Fibroblast of lung (primary cell): ENCODE measurements around the gene ZNF771. TPM values are rescaled to one million over a fixed set of nuclear protein-coding genes. Genes with fewer than 3 reads are reported as not detected.

Experiments
- DNase-seq, 2 donors: peaks; one replicate each; pipeline versions ENCODE4 v3.0.0 to v3.0.0-alpha.2; 2010; ENCODE audit warnings: low read depth in 2 of 2
- H2AFZ ChIP-seq: 2 replicates; pipeline ENCODE4 v1.5.1; 2012; ENCODE audit warnings: low read length, control low read depth, inconsistent platforms
- H3K27ac ChIP-seq: 2 replicates; pipeline ENCODE4 v1.5.1; 2011; ENCODE audit warnings: low read length, control low read depth; ENCODE audit not compliant: insufficient read depth
- H3K27me3 ChIP-seq: 2 replicates; pipeline ENCODE4 v1.5.1; 2011; ENCODE audit warnings: mild to moderate bottlenecking, low read length; ENCODE audit not compliant: control insufficient read depth, insufficient read depth
- H3K36me3 ChIP-seq: 2 replicates; pipeline ENCODE4 v1.5.1; 2011; ENCODE audit warnings: low read length; ENCODE audit not compliant: control insufficient read depth, insufficient read depth
- H3K4me1 ChIP-seq: 2 replicates; pipeline ENCODE4 v1.5.1; 2011; ENCODE audit warnings: low read length; ENCODE audit not compliant: control insufficient read depth, insufficient read depth; ENCODE audit errors: extremely low read depth
- H3K4me2 ChIP-seq: 2 replicates; pipeline ENCODE4 v1.5.1; 2011; ENCODE audit warnings: low read length, control low read depth; ENCODE audit not compliant: insufficient read depth; ENCODE audit errors: extremely low read depth
- H3K4me3 ChIP-seq, 4 experiments: fragments of 200-600 bp in 1 of 4; sonication (generic) in 1 of 4; replicated peaks in 1 of 4; 2 replicates each; pipeline ENCODE4 v1.5.1; 2011 to 2016; ENCODE audit warnings: low read length in 4 of 4, low read depth in 3 of 4, mild to moderate bottlenecking in 3 of 4, control low read depth in 2 of 4, inconsistent platforms in 1 of 4, mixed read lengths in 1 of 4; ENCODE audit not compliant: insufficient read depth in 1 of 4; ENCODE audit errors: control extremely low read depth in 1 of 4
- H3K79me2 ChIP-seq: 2 replicates; pipeline ENCODE4 v1.5.1; 2012; ENCODE audit warnings: mild to moderate bottlenecking, low read length, inconsistent platforms; ENCODE audit not compliant: control insufficient read depth, insufficient read depth
- H3K9ac ChIP-seq: 2 replicates; pipeline ENCODE4 v1.5.1; 2011; ENCODE audit warnings: mild to moderate bottlenecking, low read length, control low read depth; ENCODE audit not compliant: insufficient read depth
- H3K9me3 ChIP-seq: 2 replicates; pipeline ENCODE4 v1.5.1; 2012; ENCODE audit warnings: low read depth, low read length; ENCODE audit not compliant: control insufficient read depth, insufficient read depth
- H4K20me1 ChIP-seq: 2 replicates; pipeline ENCODE4 v1.5.1; 2011; ENCODE audit warnings: low read length; ENCODE audit not compliant: control insufficient read depth, insufficient read depth; ENCODE audit errors: extremely low read depth
- EZH2 ChIP-seq: IDR thresholded peaks from 2 replicates; pipeline ENCODE4 v1.5.1; 2012; ENCODE audit warnings: low read length, control low read depth, mild to moderate bottlenecking; ENCODE audit errors: missing control alignments
- polyA plus RNA-seq, 2 donors: library from polyadenylated mRNA; depleted of rRNA in 1 of 2; stranded (reverse) in 1 of 2; unstranded in 1 of 2; fragments of >200 nt; gene quantifications; 2 replicates each; pipeline ENCODE4 v1.2.1, GENCODE V29; 2011 to 2012; ENCODE audit warnings: missing spikeins in 1 of 2
- total RNA-seq: library from RNA; depleted of rRNA; stranded (reverse); fragments of >200 nt; gene quantifications from 2 replicates; pipeline ENCODE4 v1.2.1, GENCODE V29; 2014
- TF ChIP-seq, protein P1 (sequence below), 2 donors: IDR thresholded peaks in 1 of 2; conservative IDR thresholded peaks in 1 of 2; 1 replicate in 1 of 2; 2 replicates in 1 of 2; pipeline ENCODE4 v1.5.1; 2011 to 2012; ENCODE audit warnings: low read length in 2 of 2, control low read depth in 1 of 2, inconsistent platforms in 1 of 2, low read depth in 1 of 2, mild to moderate bottlenecking in 1 of 2

The ZNF771 gene
- total and polyA plus RNA-seq, 2 donors (not counting 1 experiment from before 2014, with no cell fraction given): 3.1 to 8.4 TPM

DNA sequence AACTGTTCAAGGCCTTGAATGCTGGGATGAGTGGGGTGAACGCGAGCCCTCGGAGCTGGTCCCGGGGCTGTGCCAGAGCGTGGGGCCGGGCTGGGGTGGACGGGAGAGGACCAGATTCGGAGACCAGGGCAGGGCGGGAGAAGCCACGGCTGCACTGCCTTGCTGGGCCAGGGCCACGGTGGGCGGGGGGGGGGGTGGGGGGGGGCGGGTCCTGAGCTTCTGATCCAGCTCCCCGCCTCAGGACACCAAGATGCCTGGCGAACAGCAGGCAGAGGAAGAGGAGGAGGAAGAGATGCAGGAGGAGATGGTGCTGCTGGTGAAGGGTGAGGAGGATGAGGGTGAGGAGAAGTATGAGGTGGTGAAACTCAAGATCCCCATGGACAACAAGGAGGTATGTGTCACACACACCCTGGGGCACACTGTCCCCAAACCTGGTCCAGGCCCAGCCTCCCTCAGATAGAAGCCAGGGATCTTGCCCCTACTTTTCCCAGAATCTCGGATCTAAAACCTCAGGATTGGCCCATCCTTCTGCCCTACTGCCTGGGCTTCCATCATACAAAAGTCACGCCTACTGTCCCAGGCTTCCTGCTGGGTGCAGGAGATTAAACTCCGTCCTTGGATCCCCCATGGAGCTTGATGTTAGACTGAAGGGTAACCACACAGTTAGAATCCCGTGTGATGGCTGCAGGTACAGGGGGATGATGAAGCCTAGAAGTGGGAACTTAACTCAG lies 563 bp downstream of the ZNF771 start:
- TF ChIP-seq, protein P1, sequence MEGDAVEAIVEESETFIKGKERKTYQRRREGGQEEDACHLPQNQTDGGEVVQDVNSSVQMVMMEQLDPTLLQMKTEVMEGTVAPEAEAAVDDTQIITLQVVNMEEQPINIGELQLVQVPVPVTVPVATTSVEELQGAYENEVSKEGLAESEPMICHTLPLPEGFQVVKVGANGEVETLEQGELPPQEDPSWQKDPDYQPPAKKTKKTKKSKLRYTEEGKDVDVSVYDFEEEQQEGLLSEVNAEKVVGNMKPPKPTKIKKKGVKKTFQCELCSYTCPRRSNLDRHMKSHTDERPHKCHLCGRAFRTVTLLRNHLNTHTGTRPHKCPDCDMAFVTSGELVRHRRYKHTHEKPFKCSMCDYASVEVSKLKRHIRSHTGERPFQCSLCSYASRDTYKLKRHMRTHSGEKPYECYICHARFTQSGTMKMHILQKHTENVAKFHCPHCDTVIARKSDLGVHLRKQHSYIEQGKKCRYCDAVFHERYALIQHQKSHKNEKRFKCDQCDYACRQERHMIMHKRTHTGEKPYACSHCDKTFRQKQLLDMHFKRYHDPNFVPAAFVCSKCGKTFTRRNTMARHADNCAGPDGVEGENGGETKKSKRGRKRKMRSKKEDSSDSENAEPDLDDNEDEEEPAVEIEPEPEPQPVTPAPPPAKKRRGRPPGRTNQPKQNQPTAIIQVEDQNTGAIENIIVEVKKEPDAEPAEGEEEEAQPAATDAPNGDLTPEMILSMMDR (conservative IDR thresholded peaks at IDR 0.05 in 1 of 2, IDR thresholded peaks at IDR 0.05 in 1 of 2; ENCODE audit: low read depth in 1 of 2, low read length in 2 of 2): no peak
- no peak for TF ChIP-seq EZH2
- Histone ChIP-seq H3K4me2 (peak overlapping the region; percentile 89), H3K4me1 (peaks cover 4% of the 10 kb centered on the region), H3K4me3 (peak overlapping the region; percentile 58 to 82 (median 67)), H3K36me3 (peaks cover 2% of the 10 kb centered on the region), H4K20me1 (no peaks in the 10 kb centered on the region), H3K27me3 (no peaks in the 10 kb centered on the region), H2AFZ (peak overlapping the region; percentile 46), H3K27ac (peak overlapping the region; percentile 81), H3K9ac (peak overlapping the region; percentile 72), H3K9me3 (no peaks in the 10 kb centered on the region), H3K79me2 (peaks cover 5% of the 10 kb centered on the region)
- no peak for DNase-seq

GRCh38 chr16:30409125-30410060 lies 2.0 kb downstream of the ZNF771 start:
- H3K9ac ChIP-seq: peak overlapping the region; percentile 23
- H4K20me1 ChIP-seq: no peaks in the 10 kb centered on the region
- H3K79me2 ChIP-seq: peaks cover 5% of the 10 kb centered on the region
- no peaks in the 10 kb centered on the region for H3K27me3 ChIP-seq
- H3K4me2 ChIP-seq: peak overlapping the region; percentile 48
- no peak for TF ChIP-seq EZH2
- TF ChIP-seq, protein P1 (conservative IDR thresholded peaks at IDR 0.05 in 1 of 2, IDR thresholded peaks at IDR 0.05 in 1 of 2; ENCODE audit: low read depth in 1 of 2, low read length in 2 of 2): peak; percentile 97
- H3K4me3 ChIP-seq: peak overlapping the region in 1 of 4 experiments; percentile 2
- H3K27ac ChIP-seq: no peak overlapping the region
- H3K9me3 ChIP-seq: no peaks in the 10 kb centered on the region
- H2AFZ ChIP-seq: no peak overlapping the region
- DNase-seq: peak; percentile 70 to 83
- H3K4me1 ChIP-seq: peaks cover 4% of the 10 kb centered on the region
- peaks cover 2% of the 10 kb centered on the region for H3K36me3 ChIP-seq
